ENCODE data around the gene CD164. TPM values are rescaled to one million over a fixed set of nuclear protein-coding genes. Genes with fewer than 3 reads are reported as not detected.
A peak's percentile ranks its signal among the peaks of the same experiment; 100 is the strongest.

The CD164 gene
- 100 to 1,000 TPM; 270 to 275 TPM for total RNA-seq

- DNase-seq: peak; percentile 95
- Mint-ChIP-seq H3K27ac (peak within 1 kb of the TSS; percentile 98), H3K4me1 (peaks cover 43% of the 10 kb centered on the region), H3K36me3 (ENCODE audit: low read depth) (peaks cover 33% of the 10 kb centered on the region), H3K9me3 (no peaks in the 10 kb centered on the region), H3K27me3 (no peaks in the 10 kb centered on the region), H3K4me3 (peak within 1 kb of the TSS; percentile 93)
- ChIA-PET CTCF (interaction anchor here (1.0 to 4.8 kb wide), 12 partner anchors 8 to 287 kb away, joined by 4 to 36 read pairs (median 7); partner anchors contain the start of gene SESN1), POLR2A (interaction anchor here (0.6 to 2.4 kb wide), 3 partner anchors 8 to 288 kb away, joined by 3 to 9 read pairs (median 4); no protein-coding TSS in a partner anchor)
These were observed at the start of gene CD164 for GRCh38 chr6:109381747-109382575. Gene CD164 (minus strand): TSS chr6:109382467. CDS start chr6:109382378, 89 bp downstream.

GRCh38 chr6:109429496-109429895 is 47.2 kb upstream of the CD164 start:
- H3K4me3 Mint-ChIP-seq: no peak overlapping the region
- POLR2A ChIA-PET: no interaction called here
- H3K27ac Mint-ChIP-seq: no peak overlapping the region
- H3K27me3 Mint-ChIP-seq: peaks cover 10% of the 10 kb centered on the region
- no peak for DNase-seq
- peaks cover 3% of the 10 kb centered on the region for H3K4me1 Mint-ChIP-seq
- H3K9me3 Mint-ChIP-seq: no peaks in the 10 kb centered on the region
- CTCF ChIA-PET: interaction anchor here (0.8 kb wide), 1 partner anchor 18 kb away, joined by 3 read pairs; no protein-coding TSS in a partner anchor
- H3K36me3 Mint-ChIP-seq (ENCODE audit: low read depth): no peaks in the 10 kb centered on the region

- H3K27me3 Mint-ChIP-seq: peaks cover 10% of the 10 kb centered on the region
These were observed 46.7 kb upstream of the CD164 start for GRCh38 chr6:109428889-109429477.

GRCh38 chr6:109424946-109425345 is 42.7 kb upstream of the CD164 start:
- Mint-ChIP-seq H3K27me3 (no peaks in the 10 kb centered on the region), H3K4me3 (no peak overlapping the region), H3K4me1 (peaks cover 3% of the 10 kb centered on the region), H3K36me3 (ENCODE audit: low read depth) (no peaks in the 10 kb centered on the region), H3K27ac (no peak overlapping the region), H3K9me3 (no peaks in the 10 kb centered on the region)
- DNase-seq: no peak
- ChIA-PET POLR2A (no interaction called here), CTCF (interaction anchor here (0.6 to 1.2 kb wide), 2 partner anchors 18 to 22 kb away, joined by 3 read pairs; no protein-coding TSS in a partner anchor)

More at GRCh38 chr6:109428889-109429477, 46.7 kb upstream of the CD164 start:
- no peaks in the 10 kb centered on the region for H3K9me3 Mint-ChIP-seq
- H3K27ac Mint-ChIP-seq: no peak overlapping the region
- H3K4me3 Mint-ChIP-seq: no peak overlapping the region
- no peak for DNase-seq
- POLR2A ChIA-PET: no interaction called here
- H3K36me3 Mint-ChIP-seq (ENCODE audit: low read depth): no peaks in the 10 kb centered on the region
- CTCF ChIA-PET: interaction anchor here (0.8 kb wide), 1 partner anchor 18 kb away, joined by 3 read pairs; no protein-coding TSS in a partner anchor
- H3K4me1 Mint-ChIP-seq: peaks cover 3% of the 10 kb centered on the region

- no peak overlapping the region for H3K4me3 Mint-ChIP-seq
- no peaks in the 10 kb centered on the region for H3K9me3 Mint-ChIP-seq
- H3K27ac Mint-ChIP-seq: no peak overlapping the region
- H3K27me3 Mint-ChIP-seq: no peaks in the 10 kb centered on the region
- H3K36me3 Mint-ChIP-seq (ENCODE audit: low read depth): no peaks in the 10 kb centered on the region
- CTCF ChIA-PET: no interaction called here
- DNase-seq: no peak
- H3K4me1 Mint-ChIP-seq: peaks cover 3% of the 10 kb centered on the region
- POLR2A ChIA-PET: no interaction called here
These were observed 38.9 kb upstream of the CD164 start for GRCh38 chr6:109421184-109421583.

GRCh38 chr6:109420751-109421150 is 38.5 kb upstream of the CD164 start:
- DNase-seq: no peak
- ChIA-PET POLR2A (no interaction called here), CTCF (no interaction called here)
- peaks cover 3% of the 10 kb centered on the region for H3K4me1 Mint-ChIP-seq
- H3K27me3 Mint-ChIP-seq: no peaks in the 10 kb centered on the region
- H3K27ac Mint-ChIP-seq: no peak overlapping the region
- no peak overlapping the region for H3K4me3 Mint-ChIP-seq
- H3K9me3 Mint-ChIP-seq: no peaks in the 10 kb centered on the region
- H3K36me3 Mint-ChIP-seq (ENCODE audit: low read depth): no peaks in the 10 kb centered on the region

- Mint-ChIP-seq H3K9me3 (peaks cover 3% of the 10 kb centered on the region), H3K4me3 (no peak overlapping the region), H3K36me3 (ENCODE audit: low read depth) (no peaks in the 10 kb centered on the region), H3K4me1 (no peaks in the 10 kb centered on the region), H3K27ac (no peak overlapping the region), H3K27me3 (peaks cover 11% of the 10 kb centered on the region)
- DNase-seq: no peak
- POLR2A ChIA-PET: no interaction called here
- CTCF ChIA-PET: interaction anchor here (0.7 to 1.4 kb wide), 2 partner anchors 23 to 924 kb away, joined by 3 to 5 read pairs; partner anchors contain the start of genes PPIL6 and SMPD2
These were observed 35.4 kb upstream of the CD164 start for GRCh38 chr6:109417646-109418045.

GRCh38 chr6:109411034-109411433 is 28.8 kb upstream of the CD164 start:
- DNase-seq: no peak
- POLR2A ChIA-PET: no interaction called here
- Mint-ChIP-seq H3K4me3 (no peak overlapping the region), H3K27ac (no peak overlapping the region), H3K36me3 (ENCODE audit: low read depth) (no peaks in the 10 kb centered on the region), H3K4me1 (no peaks in the 10 kb centered on the region), H3K27me3 (peaks cover 22% of the 10 kb centered on the region), H3K9me3 (peaks cover 3% of the 10 kb centered on the region)
- CTCF ChIA-PET: interaction anchor here (1.4 kb wide), 1 partner anchor 18 kb away, joined by 6 read pairs; no protein-coding TSS in a partner anchor

- Mint-ChIP-seq H3K36me3 (ENCODE audit: low read depth) (no peaks in the 10 kb centered on the region), H3K9me3 (no peaks in the 10 kb centered on the region), H3K4me1 (no peaks in the 10 kb centered on the region), H3K27ac (no peak overlapping the region), H3K4me3 (no peak overlapping the region), H3K27me3 (peaks cover 6% of the 10 kb centered on the region)
- DNase-seq: no peak
- CTCF ChIA-PET: interaction anchor here (0.6 to 1.0 kb wide), 2 partner anchors 23 to 1542 kb away, joined by 3 to 4 read pairs; no protein-coding TSS in a partner anchor
- POLR2A ChIA-PET: no interaction called here
These were observed 23.9 kb upstream of the CD164 start for GRCh38 chr6:109406196-109406595.

- no peak overlapping the region for H3K27ac Mint-ChIP-seq
- no peaks in the 10 kb centered on the region for H3K27me3 Mint-ChIP-seq
- no peak overlapping the region for H3K4me3 Mint-ChIP-seq
- ChIA-PET CTCF (interaction anchor here (0.6 to 4.6 kb wide), 4 partner anchors 13 to 643 kb away, joined by 3 to 36 read pairs (median 4); partner anchors contain the start of gene CD164), POLR2A (no interaction called here)
- no peaks in the 10 kb centered on the region for H3K4me1 Mint-ChIP-seq
- DNase-seq: no peak
- no peaks in the 10 kb centered on the region for H3K36me3 Mint-ChIP-seq (ENCODE audit: low read depth)
- no peaks in the 10 kb centered on the region for H3K9me3 Mint-ChIP-seq
These were observed 14.8 kb upstream of the CD164 start for GRCh38 chr6:109397020-109397419.

- no peak overlapping the region for H3K27ac Mint-ChIP-seq
- ChIA-PET CTCF (interaction anchor here (0.8 to 4.6 kb wide), 2 partner anchors 12 to 54 kb away, joined by 3 to 36 read pairs; partner anchors contain the start of gene CD164), POLR2A (no interaction called here)
- H3K4me3 Mint-ChIP-seq: no peak overlapping the region
- no peaks in the 10 kb centered on the region for H3K27me3 Mint-ChIP-seq
- no peaks in the 10 kb centered on the region for H3K36me3 Mint-ChIP-seq (ENCODE audit: low read depth)
- H3K9me3 Mint-ChIP-seq: no peaks in the 10 kb centered on the region
- H3K4me1 Mint-ChIP-seq: no peaks in the 10 kb centered on the region
- no peak for DNase-seq
These were observed 13.9 kb upstream of the CD164 start for GRCh38 chr6:109396046-109396718.

- H3K27me3 Mint-ChIP-seq: no peaks in the 10 kb centered on the region
- H3K36me3 Mint-ChIP-seq (ENCODE audit: low read depth): no peaks in the 10 kb centered on the region
- no peak for DNase-seq
- no peaks in the 10 kb centered on the region for H3K9me3 Mint-ChIP-seq
- H3K4me3 Mint-ChIP-seq: no peak overlapping the region
- CTCF ChIA-PET: interaction anchor here (0.5 to 4.6 kb wide), 3 partner anchors 10 to 23 kb away, joined by 4 to 36 read pairs (median 6); partner anchors contain the start of gene CD164
- H3K27ac Mint-ChIP-seq: no peak overlapping the region
- peaks cover 2% of the 10 kb centered on the region for H3K4me1 Mint-ChIP-seq
- POLR2A ChIA-PET: no interaction called here
These were observed 11.6 kb upstream of the CD164 start for GRCh38 chr6:109393886-109394281.

Data from activated CD4-positive, alpha-beta T cell treated with anti-CD3 and anti-CD28 coated beads, Interleukin-2, amount 10 ng/mL, durations not matched to agents 7 days and 5 days (primary cell).